Panc1 (cell line): Measurements from ENCODE around the gene AMY1C. TPM values are rescaled to one million over a fixed set of nuclear protein-coding genes. Genes with fewer than 3 reads are reported as not detected.
"Not testable (repeated sequence)": the region's sequence is repeated elsewhere in the genome, so short reads cannot be mapped to it uniquely, and the experiment has no call there.

Source experiments
- ATAC-seq: fragments of 200-7000 bp; cut with Tn5 transposase; 2 replicates; pipeline ENCODE4 v1.9.1; 2020; ENCODE audit warnings: mild to moderate bottlenecking, moderate library complexity
- BruUV-seq: library from RNA; stranded (reverse); fragments of 400-500 nt; replicated peaks from 2 replicates; lab custom pipeline; 2021; lab: Mats Ljungman, UMichigan
- CTCF ChIA-PET: fragments of 300-600 bp; sonication (Branson Sonifier 250); formaldehyde crosslinking; loops from one replicate; lab custom pipeline; 2022; ENCODE audit warnings: antibody characterized with exemption; lab: Charles Lee
- POLR2A ChIA-PET: fragments of 300-600 bp; sonication (Branson Sonifier 250); formaldehyde crosslinking; loops from one replicate; lab custom pipeline; 2022; ENCODE audit warnings: antibody characterized with exemption; lab: Charles Lee
- DNase-seq: peaks from one replicate; pipeline ENCODE4 v3.0.0-alpha.2; 2010; ENCODE audit warnings: low read depth, low spot score
- H3K27ac ChIP-seq: 2 replicates; pipeline ENCODE4 v1.5.1; 2011; ENCODE audit warnings: mild to moderate bottlenecking, low read length, inconsistent platforms
- H3K27me3 ChIP-seq: fragments of 200-500 bp; sonication (Bioruptor generic); 2 replicates; pipeline ENCODE4 v1.6.0; 2014; ENCODE audit warnings: low read length, inconsistent platforms; ENCODE audit not compliant: control insufficient read depth, insufficient read depth
- H3K36me3 ChIP-seq: fragments of 200-500 bp; sonication (Bioruptor generic); 2 replicates; pipeline ENCODE4 v1.5.1; 2014; ENCODE audit warnings: inconsistent platforms, mild to moderate bottlenecking, low read length, moderate library complexity; ENCODE audit not compliant: control insufficient read depth, insufficient read depth
- H3K4me1 ChIP-seq: 2 replicates; pipeline ENCODE4 v1.5.1; 2011; ENCODE audit warnings: inconsistent platforms, mild to moderate bottlenecking, low read length, moderate library complexity; ENCODE audit not compliant: control insufficient read depth, insufficient read depth
- H3K4me3 ChIP-seq, 2 experiments: 2 replicates each; pipeline ENCODE4 v1.5.1; 2011 to 2012; ENCODE audit warnings: low read depth in 2 of 2, low read length in 2 of 2, mild to moderate bottlenecking in 2 of 2, inconsistent platforms in 1 of 2, moderate library complexity in 1 of 2
- H3K9me3 ChIP-seq: fragments of 200-500 bp; sonication (Bioruptor generic); 2 replicates; pipeline ENCODE4 v1.5.1; 2014; ENCODE audit warnings: low read depth, mild to moderate bottlenecking, inconsistent platforms, low read length, moderate library complexity; ENCODE audit not compliant: control insufficient read depth, insufficient read depth
- in situ Hi-C: cut with HindIII; loops from 2 replicates; pipeline ENCODE4 v1.10.0; 2016; ENCODE audit warnings: low sequenced_read_pairs, low pct_unique_long_range_greater_than_20kb
- intact Hi-C: fragments of 100-400 bp; cut with micrococcal nuclease; formaldehyde crosslinking; loops from one replicate; pipeline ENCODE4 v1.10.0; 2022; ENCODE audit not compliant: unreplicated experiment
- total RNA-seq: library from RNA; stranded (reverse); gene quantifications from one replicate; pipeline ENCODE4 v1.2.1, GENCODE V29; 2021; ENCODE audit not compliant: unreplicated experiment

Gene AMY1C
- total RNA-seq, 1 experiment from 2014 or later: not detected

GRCh38 chr1:103735334-103735733 is 14.4 kb upstream of the AMY1C start:
- BruUV-seq, in situ Hi-C loops, H3K27me3 ChIP-seq, CTCF ChIA-PET, DNase-seq, intact Hi-C loops, H3K4me1 ChIP-seq, POLR2A ChIA-PET, H3K27ac ChIP-seq, ATAC-seq, H3K4me3 ChIP-seq, H3K9me3 ChIP-seq, H3K36me3 ChIP-seq: not testable (repeated sequence)

DNA sequence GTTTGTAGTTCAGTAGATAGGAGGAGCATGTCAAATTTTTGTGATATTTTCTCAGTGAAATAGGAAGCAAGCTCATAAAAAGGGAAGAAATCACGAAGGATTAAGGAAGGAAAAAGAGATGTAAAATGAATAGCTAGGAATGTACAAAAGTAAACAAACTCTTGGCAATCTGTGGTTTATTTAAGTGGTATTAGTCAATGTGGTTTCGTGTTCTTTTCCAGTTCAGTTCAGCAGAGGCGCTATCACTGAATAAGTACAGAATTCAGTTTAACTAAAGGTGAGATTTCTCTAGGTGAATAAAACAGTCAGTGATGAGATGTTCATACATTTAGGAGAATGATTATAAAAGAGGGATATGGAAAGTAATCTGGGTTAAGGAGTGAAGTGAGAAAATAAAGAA is 11.7 kb upstream of the AMY1C start:
- BruUV-seq, H3K9me3 ChIP-seq, H3K27ac ChIP-seq, intact Hi-C loops, POLR2A ChIA-PET, in situ Hi-C loops, H3K4me1 ChIP-seq, CTCF ChIA-PET, H3K27me3 ChIP-seq, H3K36me3 ChIP-seq, ATAC-seq, H3K4me3 ChIP-seq, DNase-seq: not testable (repeated sequence)

DNA sequence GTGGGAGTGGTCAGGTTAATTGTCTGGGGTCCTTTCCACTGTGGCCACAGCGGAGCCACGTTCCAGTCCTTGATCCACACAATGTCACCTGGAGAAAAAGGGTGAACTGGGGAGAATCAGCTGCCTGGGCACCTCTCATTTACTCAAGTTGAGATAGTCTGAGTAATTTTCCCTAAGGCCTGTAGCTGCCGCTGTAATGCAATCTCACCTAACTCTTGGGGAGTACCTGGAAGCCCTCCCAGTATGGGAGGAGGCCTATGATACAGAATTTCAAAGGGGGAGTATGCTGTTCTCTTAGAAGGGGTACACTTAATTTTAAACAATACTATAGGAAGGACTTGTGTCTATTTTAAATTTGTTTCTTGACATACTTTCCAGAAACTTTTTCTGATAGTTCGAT is 5.2 kb upstream of the AMY1C start:
- in situ Hi-C loops, H3K4me1 ChIP-seq, intact Hi-C loops, POLR2A ChIA-PET, CTCF ChIA-PET, H3K4me3 ChIP-seq, H3K36me3 ChIP-seq, ATAC-seq, H3K27ac ChIP-seq, H3K27me3 ChIP-seq, H3K9me3 ChIP-seq, DNase-seq, BruUV-seq: not testable (repeated sequence)

GRCh38 chr1:103745040-103745439 is 4.7 kb upstream of the AMY1C start:
- in situ Hi-C loops, H3K4me3 ChIP-seq, DNase-seq, H3K27ac ChIP-seq, H3K9me3 ChIP-seq, H3K4me1 ChIP-seq, BruUV-seq, intact Hi-C loops, CTCF ChIA-PET, POLR2A ChIA-PET, H3K27me3 ChIP-seq, H3K36me3 ChIP-seq, ATAC-seq: not testable (repeated sequence)

GRCh38 chr1:103748273-103748672 is 1.4 kb upstream of the AMY1C start:
- BruUV-seq, ATAC-seq, CTCF ChIA-PET, POLR2A ChIA-PET, H3K36me3 ChIP-seq, H3K4me3 ChIP-seq, intact Hi-C loops, H3K4me1 ChIP-seq, H3K9me3 ChIP-seq, DNase-seq, H3K27me3 ChIP-seq, H3K27ac ChIP-seq, in situ Hi-C loops: not testable (repeated sequence)
